Stomach (tissue), 9 donors: ENCODE results near the gene SCMH1. TPM values are rescaled to one million over a fixed set of nuclear protein-coding genes. Genes with fewer than 3 reads are reported as not detected.

Experiments
- DNase-seq, 2 donors: peaks; one replicate each; pipeline versions ENCODE4 v3.0.0 to v3.0.0-alpha.2; 2013 to 2019
- H3K27ac ChIP-seq, 5 donors: fragments of 200-600 bp in 4 of 5; sonication (generic) in 4 of 5; one replicate each; pipeline ENCODE4 v1.5.1; 2013 to 2019; ENCODE audit warnings: mild to moderate bottlenecking in 1 of 5, moderate library complexity in 1 of 5
- H3K27me3 ChIP-seq, 3 donors: fragments of 200-600 bp; sonication (generic); one replicate each; pipeline ENCODE4 v1.5.1; 2017 to 2019; ENCODE audit warnings: mixed run types in 1 of 3
- H3K36me3 ChIP-seq, 4 donors: fragments of 200-600 bp; sonication (generic); 1 replicate in 3 of 4; 2 replicates in 1 of 4; pipeline ENCODE4 v1.5.1; 2016 to 2019
- H3K4me1 ChIP-seq, 4 donors: fragments of 200-600 bp; sonication (generic); one replicate each; pipeline ENCODE4 v1.5.1; 2016 to 2019
- H3K4me3 ChIP-seq, 4 donors: fragments of 200-600 bp; sonication (generic) in 3 of 4; one replicate each; pipeline ENCODE4 v1.5.1; 2016 to 2019; ENCODE audit warnings: mild to moderate bottlenecking in 1 of 4
- H3K9me3 ChIP-seq, 4 donors: fragments of 200-600 bp; sonication (generic); one replicate each; pipeline ENCODE4 v1.5.1; 2016 to 2019
- CTCF ChIP-seq, 7 experiments: fragments of 450-650 bp in 4 of 7; fragments of 200-600 bp in 3 of 7; sonication (generic) in 3 of 7; IDR thresholded peaks; one replicate each; pipeline ENCODE4 v1.5.1; 2016 to 2019; ENCODE audit warnings: antibody characterized with exemption in 7 of 7, control low read depth in 2 of 7, mild to moderate bottlenecking in 1 of 7
- EP300 ChIP-seq: sonication (generic); formaldehyde crosslinking; IDR thresholded peaks from one replicate; pipeline ENCODE4 v1.6.1; 2017; ENCODE audit warnings: antibody characterized with exemption
- POLR2A ChIP-seq, 4 donors: fragments of 450-650 bp; IDR thresholded peaks; one replicate each; pipeline ENCODE4 v1.6.1; 2016; ENCODE audit warnings: antibody characterized with exemption in 4 of 4, control low read depth in 2 of 4, mild to moderate bottlenecking in 1 of 4, moderate library complexity in 1 of 4
- POLR2AphosphoS5 ChIP-seq, 3 donors: sonication (generic); formaldehyde crosslinking; IDR thresholded peaks; one replicate each; pipeline ENCODE4 v1.6.1; 2016; ENCODE audit warnings: antibody characterized with exemption in 3 of 3
- WGBS, 5 donors: extraction: QIAGEN DNeasy Blood & Tissue Kit in 3 of 5; methylation state at CpG; one replicate each; pipeline versions ENCODE4 v1.1.5 to v1.1.7; 2013 to 2018; 5-methylcytosine and 5-hydroxymethylcytosine counted together
- intact Hi-C: fragments of 100-400 bp; cut with DNase I; formaldehyde crosslinking; loops from one replicate; pipeline ENCODE4 v1.15.1; 2023; ENCODE audit warnings: low total_unique reads
- polyA plus RNA-seq, 3 donors: library from polyadenylated mRNA; stranded (reverse); fragments of 200-250 nt; gene quantifications; one replicate each; pipeline ENCODE4 v1.2.3, GENCODE V29; 2013
- total RNA-seq, 5 donors: library from RNA; depleted of rRNA; stranded (reverse); fragments of >200 nt; gene quantifications; one replicate each; pipeline versions ENCODE4 v1.1.0 to v1.2.3, GENCODE V29; 2014 to 2016
- donor health status: healthy with polysubstance abuse.
- donor health status: Bipolar disorder and iron deficiency.
- donor health status: healthy.

The SCMH1 gene
- total and polyA plus RNA-seq, 8 donors = 22.6 to 84.6 (median 35.6) TPM

DNA sequence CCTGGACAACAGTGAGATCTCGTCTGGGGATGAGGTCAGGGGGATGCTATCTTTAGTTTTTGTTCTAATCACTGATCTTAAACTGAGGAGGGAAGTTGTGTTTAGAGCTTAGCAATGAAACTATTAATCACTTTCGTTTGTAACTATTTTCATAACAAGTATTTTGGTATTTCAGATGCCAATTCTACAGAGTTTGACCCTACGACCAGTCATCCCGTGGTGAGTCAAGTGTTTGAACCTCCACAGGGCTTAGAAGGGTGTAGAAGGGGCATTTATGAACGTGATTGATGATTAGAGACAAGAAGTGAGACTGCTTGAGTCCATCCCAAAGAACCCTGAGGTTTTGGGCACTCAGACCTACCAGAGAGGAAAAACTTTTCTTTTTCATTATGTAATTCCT is 236.2 kb downstream of the SCMH1 start:
- H3K9me3 ChIP-seq = no peaks in the 10 kb centered on the region
- intact Hi-C loops = no loop called here
- H3K4me1 ChIP-seq = peaks cover 6 to 33% (median 15%) of the 10 kb centered on the region in 4 donors
- H3K27ac ChIP-seq = no peak overlapping the region
- WGBS, 5 donors = 73 to 84% (median 82%) methylated on average over 5 of the region's 5 CpGs
- no peak overlapping the region for H3K4me3 ChIP-seq
- H3K36me3 ChIP-seq = peaks cover 38 to 99% (median 89%) of the 10 kb centered on the region in 4 donors
- no peak for DNase-seq
- no peak for TF ChIP-seq POLR2A (IDR thresholded peaks at IDR 0.05)
- no peak for TF ChIP-seq CTCF (IDR thresholded peaks at IDR 0.05)
- H3K27me3 ChIP-seq = no peaks in the 10 kb centered on the region

DNA sequence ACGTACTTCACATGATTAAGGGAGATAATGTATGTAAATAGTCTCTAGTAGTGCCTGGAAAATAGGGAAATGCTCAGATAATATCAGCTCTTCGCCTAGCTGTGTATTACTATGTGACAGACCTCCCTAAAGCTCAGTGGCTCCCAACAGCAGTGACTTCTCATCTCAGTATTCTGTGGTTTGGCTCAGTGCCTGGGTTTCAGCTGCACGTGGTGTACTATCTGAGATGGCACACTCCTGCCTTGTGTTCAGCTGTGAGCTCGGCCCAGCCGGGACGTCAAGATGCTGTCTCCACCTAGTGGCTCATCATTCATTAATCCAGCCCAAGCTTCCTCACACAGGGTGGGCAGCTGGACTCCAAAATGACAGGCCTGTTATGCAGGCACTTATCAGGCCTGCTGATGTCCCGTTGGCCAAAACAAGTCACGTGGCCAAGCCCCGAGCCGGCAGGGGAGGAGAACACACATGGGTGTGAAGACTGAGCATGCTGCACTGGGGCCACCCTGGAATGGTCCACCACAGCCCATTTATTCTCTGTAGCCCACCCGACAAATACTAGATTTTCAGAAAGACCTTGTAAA is 238.4 kb downstream of the SCMH1 start:
- Histone ChIP-seq H3K36me3 (peaks cover 24 to 99% (median 89%) of the 10 kb centered on the region in 4 donors), H3K4me1 (peaks cover 6 to 25% (median 15%) of the 10 kb centered on the region in 4 donors), H3K9me3 (no peaks in the 10 kb centered on the region), H3K4me3 (no peak overlapping the region), H3K27me3 (no peaks in the 10 kb centered on the region), H3K27ac (peak overlapping the region in 4 of 5 donors; percentile 17 to 70 (median 50))
- WGBS, 5 donors = 16 to 66% (median 33%) methylated on average over 8 to 11 of the region's 11 CpGs
- TF ChIP-seq POLR2AphosphoS5 (IDR thresholded peaks at IDR 0.05) = peak; percentile 44 to 92 (median 64)
- TF ChIP-seq CTCF (IDR thresholded peaks at IDR 0.05) = peak in 4 of 7 experiments; percentile 14 to 42 (median 32)
- TF ChIP-seq EP300 = no peak
- TF ChIP-seq POLR2A (IDR thresholded peaks at IDR 0.05) = no peak
- DNase-seq = peak; percentile 93
- intact Hi-C loops = no loop called here

- WGBS, 5 donors = 74 to 83% (median 77%) methylated on average over 8 to 9 of the region's 9 CpGs
- no peak for TF ChIP-seq POLR2AphosphoS5 (IDR thresholded peaks at IDR 0.05)
- TF ChIP-seq CTCF (IDR thresholded peaks at IDR 0.05) = no peak
- no peak for TF ChIP-seq EP300
- TF ChIP-seq POLR2A (IDR thresholded peaks at IDR 0.05) = no peak
- intact Hi-C loops = no loop called here
- Histone ChIP-seq H3K27me3 (no peaks in the 10 kb centered on the region), H3K9me3 (no peaks in the 10 kb centered on the region), H3K4me1 (peaks cover 6 to 25% (median 15%) of the 10 kb centered on the region in 4 donors), H3K36me3 (peaks cover 22 to 99% (median 89%) of the 10 kb centered on the region in 4 donors), H3K4me3 (no peak overlapping the region), H3K27ac (peak overlapping the region; percentile 17 to 70 (median 48))
- no peak for DNase-seq
Observed at GRCh38 chr1:41003127-41003639, 238.9 kb downstream of the SCMH1 start.

DNA sequence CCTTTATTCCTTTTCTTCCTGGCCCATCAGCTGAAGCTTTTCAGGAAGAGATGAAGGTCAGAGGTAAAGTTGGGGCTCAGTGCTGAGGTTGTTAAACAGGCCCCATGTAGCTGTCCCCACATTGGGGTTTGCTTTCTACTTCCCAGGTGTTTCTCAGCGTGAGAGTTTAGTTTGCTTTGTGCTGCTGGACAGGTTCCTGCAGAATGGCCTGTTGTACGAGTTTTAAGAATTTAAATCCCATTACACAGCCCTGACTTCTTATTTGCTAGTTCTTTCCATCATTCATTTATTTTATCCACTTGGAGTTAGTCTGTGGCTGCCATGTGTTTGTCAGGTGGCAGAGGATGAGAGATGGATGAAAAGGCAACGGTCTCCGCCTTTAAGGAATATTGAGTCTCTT is 243.4 kb downstream of the SCMH1 start:
- no peak for TF ChIP-seq POLR2AphosphoS5 (IDR thresholded peaks at IDR 0.05)
- TF ChIP-seq CTCF (IDR thresholded peaks at IDR 0.05) = no peak
- no peak for TF ChIP-seq EP300
- no peak for TF ChIP-seq POLR2A (IDR thresholded peaks at IDR 0.05)
- Histone ChIP-seq H3K4me3 (no peak overlapping the region), H3K36me3 (peaks cover 30 to 99% (median 96%) of the 10 kb centered on the region in 4 donors), H3K27me3 (no peaks in the 10 kb centered on the region), H3K4me1 (peaks cover 6 to 19% (median 12%) of the 10 kb centered on the region in 4 donors), H3K9me3 (no peaks in the 10 kb centered on the region), H3K27ac (no peak overlapping the region)
- no peak for DNase-seq
- WGBS, 5 donors = 87 to 96% (median 91%) methylated on average over 4 of the region's 4 CpGs
- intact Hi-C loops = no loop called here
